Activated T-helper 9 cell treated with anti-CD3 and anti-CD28 coated beads, Interleukin-2, amount 50 U/mL, for 16 hours (primary cell): Measurements from ENCODE around the gene TRERF1.
"Not testable (repeated sequence)": the region's sequence is repeated elsewhere in the genome, so short reads cannot be mapped to it uniquely, and the experiment has no call there.

Experiments
- DNase-seq: peaks from one replicate; pipeline ENCODE4 v3.0.0-alpha.2; 2020; ENCODE audit warnings: low read depth

The TRERF1 gene

DNA sequence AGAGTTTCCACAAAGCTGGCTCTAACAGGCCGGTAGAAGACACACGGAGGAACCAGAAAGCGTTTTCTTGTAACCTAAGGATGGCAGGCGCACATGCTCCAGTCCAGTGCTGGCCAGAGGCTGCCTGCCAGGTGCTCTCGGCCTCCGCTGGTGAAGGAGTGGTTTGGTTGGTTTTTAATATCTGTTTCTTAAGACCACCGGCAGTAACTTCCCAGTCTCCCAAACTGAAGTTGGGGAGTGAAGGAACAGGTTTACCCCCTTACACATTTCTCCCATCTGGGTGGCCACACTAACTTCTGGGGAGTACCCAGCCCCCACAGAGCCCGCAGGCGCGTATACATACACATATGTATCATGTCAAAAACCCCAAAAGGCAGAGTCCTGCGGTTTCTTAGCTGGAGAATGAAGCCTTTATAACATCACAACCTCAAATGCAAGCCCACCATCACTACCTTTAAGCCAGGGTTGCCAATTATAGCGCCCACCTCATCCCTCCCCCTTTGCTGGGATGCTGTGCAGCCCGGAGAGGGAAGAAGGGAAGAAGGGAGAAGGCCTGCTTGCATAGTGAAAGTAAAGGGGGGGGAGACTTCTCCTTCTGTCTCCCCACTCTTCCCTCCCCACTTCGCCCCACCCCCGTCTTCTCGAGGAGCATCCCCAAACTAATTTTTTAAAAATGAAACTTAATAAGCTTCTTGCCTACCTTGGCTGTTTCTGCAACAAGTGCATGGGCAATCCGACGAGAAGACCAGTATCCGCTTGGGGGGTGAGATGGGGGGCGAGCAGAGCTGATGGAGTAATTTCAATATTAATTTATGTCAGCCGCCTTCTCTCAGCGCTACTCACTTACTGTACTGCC lies 1.0 kb downstream of the TRERF1 start:
- peak; percentile 15 for DNase-seq

DNA sequence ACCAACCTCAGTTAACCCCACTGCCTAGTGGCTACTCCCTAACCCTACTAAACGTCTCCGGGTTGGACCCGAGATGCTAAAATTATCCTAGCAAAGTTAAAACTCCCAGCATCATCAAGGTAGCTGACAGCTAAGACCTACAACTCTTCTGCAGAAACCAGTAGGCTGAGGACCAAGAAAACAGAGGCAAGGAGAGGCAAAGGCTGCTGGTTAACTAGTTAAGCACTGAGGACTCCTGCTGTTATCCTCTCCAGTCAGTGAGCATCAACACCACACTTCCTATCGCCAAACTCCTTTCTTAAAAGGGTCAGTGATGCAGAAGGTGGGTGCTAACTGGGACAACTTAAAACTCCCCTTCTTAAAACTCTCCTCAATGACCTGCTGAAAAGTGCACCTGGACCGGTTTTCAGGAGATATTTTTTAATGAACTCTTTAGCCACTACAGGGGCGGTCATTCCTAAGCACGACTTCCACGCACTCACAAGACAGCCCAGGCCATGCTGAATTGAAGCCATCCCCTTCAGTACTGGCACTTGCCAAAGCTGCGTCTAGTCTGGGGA lies 1.7 kb downstream of the TRERF1 start:
- no peak for DNase-seq

DNA sequence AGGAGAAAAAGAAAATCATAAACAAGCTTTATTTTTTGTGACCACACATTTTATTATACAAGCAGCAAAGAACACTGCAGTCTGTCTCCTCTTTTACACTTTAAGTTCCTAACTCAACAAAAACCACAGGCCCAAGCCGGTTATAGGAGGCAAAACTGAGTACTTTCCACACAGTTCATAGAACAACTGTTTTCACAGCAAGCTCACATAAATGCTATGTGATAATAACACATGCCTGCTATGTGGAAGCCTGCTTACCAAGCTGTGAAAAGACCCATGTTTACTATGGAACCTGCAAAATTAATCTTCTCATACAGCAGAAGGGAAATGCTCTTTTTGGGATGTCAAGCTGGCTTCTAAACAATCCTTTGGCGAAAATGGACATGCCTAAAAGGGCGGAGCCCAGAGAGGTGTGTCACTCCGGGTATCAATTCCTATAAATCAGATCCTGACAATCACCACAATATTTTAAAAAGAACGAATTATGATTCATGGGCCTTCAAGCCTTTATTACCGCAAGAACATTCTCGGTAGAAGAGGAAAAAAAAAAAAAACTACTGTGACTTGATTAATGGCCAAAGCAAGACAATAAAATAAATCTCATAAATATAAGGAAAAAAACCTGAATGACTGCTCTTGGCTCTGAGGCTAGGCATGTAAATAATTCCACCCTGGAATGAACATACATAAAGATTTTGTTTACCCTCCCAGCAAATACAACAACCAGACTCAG lies 2.6 kb downstream of the TRERF1 start:
- DNase-seq = no peak

DNA sequence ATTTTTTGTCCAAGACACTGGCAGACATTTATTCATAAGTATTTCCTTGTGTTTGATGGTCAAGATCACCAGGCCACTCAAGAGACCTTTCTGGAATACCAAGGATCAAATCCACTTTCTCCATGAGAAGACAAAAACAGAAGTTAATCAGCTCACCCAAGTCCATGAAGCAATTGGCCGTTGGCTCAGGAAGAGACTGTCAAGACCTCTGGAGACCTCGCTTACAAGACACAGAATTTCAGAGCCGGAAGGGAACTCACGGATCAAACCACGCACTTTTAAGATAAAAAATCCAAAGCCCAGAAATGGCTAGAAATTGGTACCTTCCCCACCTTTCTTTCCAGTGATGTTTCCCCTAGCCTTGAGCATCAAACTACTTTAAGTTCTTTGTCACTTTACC lies 3.3 kb downstream of the TRERF1 start:
- no peak for DNase-seq

DNA sequence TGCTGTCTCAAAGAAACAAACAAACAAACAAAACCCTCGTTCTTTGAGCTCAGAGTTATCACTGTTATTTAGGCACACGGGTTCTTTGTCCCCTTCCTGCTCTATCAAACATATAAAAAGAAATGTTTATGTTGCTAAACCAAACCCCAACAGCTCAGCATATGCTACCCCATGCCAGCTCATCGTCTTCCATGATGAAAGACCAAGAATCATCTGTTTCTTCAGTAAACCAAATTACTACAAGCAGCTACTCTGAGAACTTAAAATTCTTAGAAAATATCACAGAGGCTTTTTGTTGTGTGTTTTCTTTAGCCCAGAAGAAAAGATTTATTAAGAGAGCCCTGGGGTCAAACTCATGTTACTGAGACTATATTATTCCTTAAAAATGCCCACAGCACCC lies 4.7 kb downstream of the TRERF1 start:
- DNase-seq = no peak

DNA sequence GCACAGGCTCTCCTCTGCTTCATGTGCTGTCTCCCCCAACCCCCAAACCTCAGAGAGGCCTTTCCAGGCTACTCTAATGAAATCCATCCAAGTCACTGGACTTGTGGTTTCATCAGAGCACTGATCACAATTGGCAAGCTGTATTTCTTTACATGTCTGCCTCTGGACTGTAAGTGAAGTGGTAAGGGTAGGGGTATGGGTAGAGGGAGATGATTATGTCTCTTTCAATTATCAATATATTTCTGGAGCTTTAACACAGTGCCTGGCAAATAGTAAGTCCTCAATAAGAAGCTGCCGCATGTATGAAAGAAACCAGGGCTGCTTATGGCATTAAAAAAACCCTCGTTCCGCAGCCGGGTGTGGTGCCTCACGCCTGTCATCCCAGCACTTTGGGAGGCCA lies 5.4 kb downstream of the TRERF1 start:
- no peak for DNase-seq

DNA sequence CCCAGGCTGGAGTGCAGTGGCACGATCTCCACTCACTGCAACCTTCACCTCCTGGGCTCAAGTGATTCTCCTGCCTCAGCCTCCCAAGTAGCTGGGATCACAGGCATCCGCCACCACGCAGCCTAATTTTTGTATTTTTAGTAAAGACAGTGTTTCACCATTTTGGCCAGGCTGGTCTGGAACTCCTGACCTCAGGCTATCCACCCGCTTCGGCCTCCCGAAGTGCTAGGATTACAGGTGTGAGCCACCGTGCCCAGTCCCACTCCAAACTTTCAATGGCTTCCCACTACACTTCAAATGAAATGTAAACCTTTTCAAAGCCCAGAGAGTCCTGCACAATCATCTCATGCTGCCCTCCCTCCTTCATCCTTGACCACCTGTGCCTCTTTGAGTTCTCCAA lies 5.8 kb downstream of the TRERF1 start:
- not testable (repeated sequence) for DNase-seq

DNA sequence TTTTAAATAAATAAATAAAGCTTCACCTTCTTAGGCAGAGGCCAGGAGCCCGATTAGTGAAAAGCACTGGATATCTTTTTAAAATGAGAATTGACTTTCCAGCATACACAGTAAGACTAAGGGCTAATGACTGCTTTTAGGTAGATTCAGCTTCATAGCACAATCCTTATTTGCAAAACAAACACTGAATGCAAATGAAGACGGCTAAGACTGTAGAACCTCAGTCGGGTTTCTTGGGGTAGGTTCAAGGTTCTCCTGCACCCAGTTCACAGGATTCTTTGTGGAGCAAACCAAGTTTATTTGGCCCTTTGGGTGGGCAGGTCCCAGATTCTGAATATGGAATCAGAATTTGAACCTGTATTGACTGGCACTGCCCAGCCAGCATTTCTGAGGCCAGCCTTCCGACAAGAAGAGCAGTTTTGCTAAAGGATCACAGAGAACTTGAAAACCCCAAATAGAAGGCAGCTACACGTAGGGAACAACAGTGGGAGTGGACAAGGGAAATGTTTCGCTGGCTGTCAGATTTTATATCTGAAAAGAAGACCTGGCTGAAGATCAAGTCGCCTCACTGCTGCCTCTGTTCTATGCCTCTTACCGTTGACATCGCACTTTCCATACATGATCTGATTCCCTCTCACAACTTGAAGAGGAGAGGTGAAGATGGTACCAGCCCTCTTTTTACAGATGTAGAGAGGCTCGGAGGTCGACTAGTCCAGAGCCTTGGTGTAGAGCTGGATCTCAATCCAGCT lies 8.2 kb downstream of the TRERF1 start:
- no peak for DNase-seq

DNA sequence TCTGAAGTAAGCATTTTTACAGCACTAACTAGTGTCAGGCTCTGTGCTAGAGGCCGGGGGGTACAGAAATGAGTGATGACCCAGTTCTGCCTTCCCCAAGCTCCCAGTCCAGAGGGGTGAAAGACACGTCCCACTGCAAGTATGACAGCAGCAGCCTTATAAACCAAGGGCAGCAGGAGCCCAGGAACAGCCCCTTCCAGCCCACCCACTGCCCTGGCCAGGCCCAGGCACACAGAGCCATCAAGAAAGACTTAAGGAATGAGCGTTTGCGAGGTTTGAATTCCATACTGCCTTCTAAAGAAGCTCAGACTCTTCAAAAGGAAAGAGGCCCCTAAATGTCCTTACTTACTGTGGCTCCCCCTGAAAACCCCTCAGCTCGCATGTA lies 10.0 kb downstream of the TRERF1 start:
- DNase-seq = no peak

DNA sequence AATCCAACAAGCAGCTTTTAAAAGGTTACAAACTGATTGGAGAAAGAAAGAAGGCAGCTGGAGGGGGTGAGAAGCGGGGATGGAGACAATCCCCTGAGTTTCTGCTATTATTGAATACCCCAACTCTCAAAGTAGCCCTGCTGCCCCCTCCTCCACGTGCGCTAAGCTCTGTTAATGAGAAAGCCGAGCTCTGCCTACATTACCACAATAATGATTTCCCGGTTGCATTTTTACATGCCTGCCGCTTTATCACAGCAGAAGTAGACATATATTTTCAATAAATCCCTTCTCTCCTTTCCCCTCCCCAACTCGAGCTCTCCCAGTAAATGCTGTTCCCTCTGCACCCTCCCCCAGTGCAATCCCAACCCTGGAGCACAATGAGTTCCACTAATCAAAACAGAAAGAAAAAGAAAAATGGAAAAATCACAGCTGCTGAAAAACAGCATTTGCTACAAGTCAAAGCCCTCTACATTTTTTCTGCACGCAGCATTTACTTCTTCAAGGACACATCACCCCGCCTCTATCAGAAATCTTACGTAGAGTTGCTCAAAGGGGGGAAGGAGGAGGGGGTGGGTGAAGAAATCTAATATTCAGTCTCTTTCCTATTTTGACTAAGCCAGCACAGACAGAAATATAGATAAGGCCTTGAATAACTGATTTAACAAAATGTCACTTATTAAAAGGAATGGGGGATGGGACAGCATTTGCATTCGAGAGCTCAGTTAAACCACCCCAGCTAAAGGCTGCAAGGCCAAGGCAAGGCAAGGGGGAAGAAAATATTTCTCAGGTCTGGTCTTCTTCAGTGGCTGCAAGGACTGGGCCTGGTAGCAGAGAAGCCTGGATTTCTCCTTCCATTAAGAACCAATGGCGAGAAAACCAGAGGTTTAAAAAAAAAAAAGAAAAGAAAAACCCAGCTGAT lies 10.7 kb downstream of the TRERF1 start:
- DNase-seq = no peak

DNA sequence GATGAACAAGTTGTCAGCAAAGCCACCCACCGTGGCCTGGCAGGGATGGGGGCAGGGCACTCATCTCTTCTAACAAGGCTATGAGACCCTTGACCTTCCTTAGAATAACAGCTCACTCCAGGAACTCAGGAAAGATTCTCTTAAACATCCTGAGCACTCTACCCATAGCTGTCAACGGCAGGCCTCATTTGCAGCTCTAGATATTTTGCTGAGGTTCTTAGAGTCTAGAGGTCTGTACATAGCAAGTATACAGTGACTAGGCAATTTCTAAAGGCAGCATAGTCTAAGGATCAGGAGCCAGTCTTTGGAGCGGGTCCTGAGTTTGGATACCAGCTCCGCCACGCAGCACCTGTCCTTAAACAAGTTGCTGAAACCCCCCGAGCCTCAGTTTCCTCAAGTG lies 11.7 kb downstream of the TRERF1 start:
- DNase-seq = no peak

DNA sequence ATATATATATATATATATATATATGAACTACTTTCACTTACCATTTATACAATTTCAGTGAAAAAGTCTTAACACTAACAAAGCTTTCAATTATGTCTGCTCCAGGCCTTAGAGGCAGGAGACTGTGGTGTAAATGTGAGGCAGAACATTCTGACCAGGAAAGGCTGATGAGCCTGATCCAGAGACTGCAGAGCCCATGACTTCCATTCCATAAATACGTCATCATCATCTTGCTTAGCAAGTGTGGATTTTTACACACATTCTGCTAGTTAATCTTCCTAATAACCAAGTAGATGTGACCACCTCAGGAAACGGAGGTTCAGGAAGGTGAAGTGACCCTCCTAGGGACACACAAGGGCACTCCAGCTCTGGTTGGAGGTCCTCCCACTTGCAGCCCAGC lies 14.9 kb downstream of the TRERF1 start:
- DNase-seq = no peak

DNA sequence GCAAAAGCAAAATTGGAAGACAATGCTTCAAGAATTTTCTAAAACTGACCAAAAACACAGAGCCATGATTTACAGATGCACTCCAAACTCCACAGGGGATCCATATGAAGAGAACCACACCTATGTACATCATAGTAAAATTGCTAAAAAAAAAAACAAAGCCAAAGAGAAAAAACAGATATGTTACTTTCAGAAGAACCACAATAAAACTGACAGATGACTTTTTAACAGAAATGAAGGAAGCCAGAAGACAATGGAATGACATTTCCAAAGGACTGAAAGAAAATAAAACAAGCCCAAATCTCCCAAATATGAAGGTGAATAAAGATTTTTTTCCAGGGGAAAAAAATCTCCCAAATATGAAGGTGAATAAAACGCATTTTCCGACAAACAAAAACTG lies 17.5 kb downstream of the TRERF1 start:
- no peak for DNase-seq

DNA sequence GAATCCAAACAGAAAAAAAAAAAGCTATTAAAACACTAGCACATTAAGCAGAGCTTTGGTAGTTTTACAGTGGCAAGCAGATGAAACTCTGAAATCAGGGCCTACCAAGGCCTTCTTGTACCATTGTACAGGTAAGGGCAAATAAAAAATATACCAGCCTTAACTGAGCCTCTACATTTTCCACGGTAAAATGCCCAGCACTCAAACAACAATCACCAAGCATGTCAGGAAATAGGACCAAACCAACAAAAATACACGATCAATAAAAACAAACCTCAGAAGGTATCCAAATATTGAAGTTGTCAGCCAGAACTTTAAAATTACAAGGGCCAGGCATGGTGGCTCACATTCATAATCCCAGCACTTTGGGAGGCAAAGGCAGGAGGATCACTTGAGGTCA lies 18.3 kb downstream of the TRERF1 start:
- DNase-seq = no peak

DNA sequence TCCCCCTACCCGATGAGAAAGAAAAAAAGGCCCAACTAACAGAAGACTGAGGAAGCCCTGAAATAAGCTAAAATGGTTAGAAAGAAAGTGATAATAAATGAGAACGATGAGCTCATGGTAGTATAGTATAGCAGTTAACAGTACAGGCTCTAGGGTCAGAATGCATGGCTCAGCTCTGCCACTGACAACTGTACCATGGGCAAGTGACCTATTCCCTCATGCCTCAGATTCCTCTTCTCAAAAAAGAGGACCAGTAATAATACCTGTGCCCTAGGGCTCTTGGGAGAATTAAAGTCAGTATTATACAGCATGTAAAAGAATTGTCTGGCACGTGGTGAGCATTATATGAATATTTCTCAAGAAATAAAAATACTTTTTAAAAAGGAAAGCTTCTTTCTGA lies 19.8 kb downstream of the TRERF1 start:
- DNase-seq = no peak

DNA sequence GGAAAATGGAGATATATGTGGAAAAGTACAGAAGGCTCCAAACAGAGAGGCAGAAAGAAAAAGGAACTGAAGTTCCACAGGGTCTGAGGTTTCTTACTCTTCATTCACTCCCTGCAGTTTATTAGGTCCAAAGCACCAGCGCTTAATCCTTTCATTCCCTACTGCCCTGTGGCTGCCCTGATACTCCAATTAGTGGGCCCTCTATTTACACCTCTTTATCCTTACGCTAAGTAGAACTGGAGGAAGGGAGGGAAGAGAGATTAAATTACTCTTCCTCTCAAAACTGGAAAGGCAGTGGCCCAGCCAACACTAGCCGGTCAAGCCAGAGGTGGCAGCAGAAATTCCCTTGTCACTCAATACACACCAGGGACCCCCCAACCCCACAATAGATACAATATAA lies 20.4 kb downstream of the TRERF1 start:
- DNase-seq = no peak

DNA sequence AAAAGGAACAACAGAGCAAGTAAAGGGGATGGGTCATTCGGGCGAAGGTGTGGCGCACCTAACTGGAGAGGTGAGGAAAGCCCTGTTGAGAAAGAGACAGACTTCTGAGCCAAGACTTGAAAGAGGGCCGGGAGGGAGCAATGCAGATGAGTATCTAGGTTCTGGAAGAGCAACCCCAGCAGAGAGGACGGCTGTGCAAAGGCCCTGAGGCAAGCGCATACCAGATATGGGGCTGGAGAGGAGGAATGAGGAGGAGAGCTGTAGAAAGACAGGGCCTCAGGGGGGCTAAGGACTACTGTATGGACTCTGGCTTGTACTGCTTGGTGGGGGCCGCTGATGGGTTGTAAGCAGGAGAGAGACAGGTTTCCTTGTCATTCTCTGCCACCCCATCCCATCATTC lies 21.9 kb downstream of the TRERF1 start:
- DNase-seq = no peak

DNA sequence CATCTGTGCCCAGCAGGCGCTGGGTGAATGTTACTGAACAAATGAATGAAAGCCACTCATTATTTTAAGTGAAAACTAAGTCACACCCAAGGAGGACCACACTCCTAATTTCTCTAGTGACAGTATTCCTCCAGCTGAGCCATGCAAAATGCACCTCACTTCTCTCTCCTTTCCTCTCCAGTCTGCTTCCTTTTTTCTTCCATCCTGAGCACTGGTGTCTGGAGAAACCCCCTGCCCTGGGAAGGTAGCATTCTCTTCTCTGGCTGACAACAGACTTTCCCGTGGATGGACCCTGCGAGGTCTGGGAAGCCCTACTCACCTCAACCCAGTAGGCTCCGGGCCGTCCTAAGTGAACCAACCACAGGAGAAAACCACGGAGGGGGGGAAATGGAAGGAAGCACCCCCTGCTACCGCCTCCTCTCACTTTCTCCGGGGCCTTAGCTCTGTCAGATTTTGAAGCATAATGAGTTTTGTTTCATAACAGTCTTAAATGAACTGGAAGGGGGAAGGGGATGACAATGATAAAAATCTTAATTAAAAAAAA lies 22.6 kb downstream of the TRERF1 start:
- DNase-seq = no peak

DNA sequence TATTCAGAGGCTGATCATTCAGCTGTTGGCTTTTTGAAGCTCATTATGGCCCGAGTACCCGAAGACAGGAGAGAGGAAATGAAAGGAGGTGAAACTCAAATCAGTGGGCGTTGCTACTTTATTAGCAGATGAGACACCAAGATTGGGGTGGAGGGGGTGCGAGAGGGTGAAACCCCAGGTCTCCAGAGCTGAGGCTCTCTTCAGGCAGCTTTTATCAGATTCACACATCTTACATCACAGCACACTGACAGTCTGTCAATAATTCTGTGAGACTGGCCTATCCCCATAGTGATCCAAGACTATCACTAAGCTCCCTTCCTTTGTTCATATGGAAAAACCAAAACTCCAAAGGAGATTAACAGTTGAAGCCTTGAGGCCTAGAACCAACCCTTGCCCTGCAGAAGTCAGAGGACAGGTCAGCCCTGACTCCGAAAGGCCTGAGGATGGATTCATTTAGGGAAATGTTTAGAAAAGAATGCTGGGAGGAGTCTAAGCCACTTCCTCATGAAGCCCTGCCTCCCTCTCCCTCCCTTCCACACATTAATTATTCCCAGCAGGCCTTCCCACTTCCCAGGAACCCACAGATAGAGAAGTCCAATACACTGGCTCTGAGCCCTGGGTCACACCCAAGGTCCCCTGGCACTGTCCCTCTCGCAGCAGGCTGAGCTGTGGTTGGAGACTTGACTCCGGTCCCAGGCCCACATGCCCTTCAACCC lies 23.2 kb downstream of the TRERF1 start:
- DNase-seq = peak; percentile 42

DNA sequence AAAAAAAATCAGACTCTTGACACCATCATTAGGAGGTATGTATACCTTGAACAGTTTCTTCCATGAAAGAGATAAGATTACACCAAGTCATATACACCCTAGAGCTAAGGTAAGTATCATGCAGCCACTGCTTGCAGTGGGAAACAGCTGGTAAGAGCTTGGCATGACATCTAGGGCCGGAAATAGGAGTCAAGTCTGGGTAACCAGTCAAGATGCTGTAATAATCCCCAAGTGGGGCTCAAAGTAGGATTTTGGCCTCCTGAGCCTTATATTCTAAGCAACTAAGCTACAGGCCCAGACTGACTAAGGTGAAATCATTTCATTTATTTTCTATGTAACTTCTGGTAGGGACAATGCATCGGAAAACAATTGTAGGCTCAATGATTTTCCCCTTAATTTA lies 23.9 kb downstream of the TRERF1 start:
- no peak for DNase-seq

DNA sequence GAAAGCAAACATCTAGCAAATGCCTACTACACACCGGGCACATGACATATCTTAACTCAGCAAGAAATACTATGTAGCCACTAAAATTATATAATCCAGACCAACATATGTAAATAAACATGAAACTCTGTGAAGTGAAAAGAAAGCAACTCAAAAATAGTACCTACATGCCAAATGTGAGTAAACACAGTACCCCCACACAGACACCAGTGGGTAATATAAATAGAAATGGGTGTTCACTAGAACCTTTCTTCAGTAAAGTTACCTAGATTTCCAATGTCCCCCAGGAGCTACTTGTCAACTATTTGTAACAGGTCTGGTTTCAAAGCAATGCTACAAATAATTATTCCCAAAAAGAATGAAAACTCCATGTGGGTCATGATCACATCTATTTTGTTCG lies 25.5 kb downstream of the TRERF1 start:
- no peak for DNase-seq
